AML-193 (cell line): ENCODE measurements around the gene DLG2.
"Not testable (repeated sequence)": the region's sequence is repeated elsewhere in the genome, so short reads cannot be mapped to it uniquely, and the experiment has no call there.

Experiments
- DNase-seq, 2 experiments: peaks; one replicate each; lab custom pipeline; 2025; lab: John Stamatoyannopoulos, UW

The DLG2 gene

DNA sequence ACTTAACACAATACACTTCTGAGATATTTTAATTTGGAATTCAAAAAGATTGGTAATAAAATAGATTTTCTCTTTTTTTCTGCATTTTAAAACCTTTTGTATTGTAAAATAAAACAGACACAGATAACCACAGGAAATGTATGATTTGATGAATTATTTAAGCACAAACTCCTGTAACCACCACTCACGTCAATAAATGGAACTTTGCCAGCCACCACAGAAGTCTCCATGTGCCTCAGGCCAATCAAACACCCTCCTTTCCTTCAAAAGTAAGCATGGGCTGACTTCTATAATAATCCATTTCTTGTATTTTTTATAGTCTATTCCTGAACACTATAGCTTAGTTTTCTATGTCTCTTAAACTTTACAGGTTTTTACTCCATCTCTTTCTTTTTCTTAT lies 721.7 kb downstream of the DLG2 start:
- DNase-seq: no peak

DNA sequence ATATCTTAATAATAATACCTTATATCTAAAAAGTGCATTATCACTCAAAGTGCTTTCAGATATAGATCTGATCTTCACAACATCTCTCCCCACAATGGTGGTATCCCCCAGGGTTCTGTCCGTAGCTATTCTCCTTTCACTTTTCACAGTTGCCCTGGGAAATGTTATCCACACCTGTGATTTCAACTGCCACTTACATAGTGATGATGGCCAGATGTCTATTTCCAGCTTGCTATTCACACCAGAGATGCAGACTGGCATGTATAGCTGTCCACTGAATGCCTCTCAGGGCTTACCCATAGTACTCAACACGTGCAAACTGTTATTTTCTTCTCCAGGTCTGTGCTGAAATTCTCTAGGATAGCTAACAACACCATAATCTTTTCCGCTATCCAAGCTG lies 724.7 kb downstream of the DLG2 start:
- no peak for DNase-seq

DNA sequence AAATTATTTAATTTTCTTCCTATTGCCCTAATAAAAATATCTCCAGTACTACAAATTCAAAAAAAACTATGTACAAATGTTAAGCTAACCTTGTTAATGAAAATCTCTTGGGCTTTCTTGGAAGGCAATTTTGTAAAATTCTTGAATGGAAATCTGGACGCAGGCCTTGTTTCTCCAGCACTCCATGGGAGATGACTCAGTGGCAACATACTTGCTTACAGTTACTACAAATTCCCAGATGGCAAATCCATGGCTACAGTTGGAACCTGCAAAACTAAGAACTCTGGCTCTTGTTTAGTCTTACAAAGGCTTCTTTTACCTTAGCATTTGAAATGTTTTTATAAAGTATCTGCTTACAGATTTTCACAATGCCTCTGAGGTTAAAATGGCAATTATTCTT lies 725.2 kb downstream of the DLG2 start:
- DNase-seq: no peak

DNA sequence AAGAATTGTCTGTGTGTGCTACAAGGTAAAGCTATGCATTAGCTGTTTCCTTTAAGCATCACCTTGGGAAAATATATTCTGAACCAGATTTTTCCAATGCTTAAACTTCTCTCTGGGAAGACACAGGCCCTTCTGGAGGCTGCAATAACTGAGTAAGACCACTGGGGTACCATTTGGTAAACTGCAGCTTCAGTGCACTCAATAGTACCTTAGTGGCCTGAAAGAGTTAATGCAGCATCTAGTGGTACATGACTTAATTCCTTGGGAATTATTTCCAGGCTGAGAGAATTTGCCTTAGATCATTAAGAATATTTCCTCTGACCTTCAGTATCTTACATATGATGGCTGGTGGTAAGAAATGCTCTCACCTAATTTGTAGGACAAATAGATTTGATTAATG lies 727.4 kb downstream of the DLG2 start:
- DNase-seq: no peak

DNA sequence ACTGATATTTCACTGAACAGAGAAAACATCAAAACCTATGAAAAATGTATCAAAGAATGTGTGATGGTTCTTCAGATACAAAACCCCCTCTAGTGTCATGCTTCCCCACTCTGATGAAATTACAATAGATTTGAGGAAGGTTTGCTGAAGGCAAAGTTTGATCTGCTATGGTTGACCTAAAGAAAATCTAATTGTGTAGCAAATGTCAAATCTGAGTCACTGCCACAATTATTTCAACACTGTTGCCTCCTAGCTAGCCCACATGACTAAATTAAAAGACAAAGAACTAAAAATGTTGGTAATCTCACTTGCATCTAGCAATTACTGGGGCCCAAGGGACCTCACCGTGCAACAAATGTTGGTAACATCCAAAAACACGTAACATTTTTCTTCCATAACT lies 728.0 kb downstream of the DLG2 start:
- no peak for DNase-seq

DNA sequence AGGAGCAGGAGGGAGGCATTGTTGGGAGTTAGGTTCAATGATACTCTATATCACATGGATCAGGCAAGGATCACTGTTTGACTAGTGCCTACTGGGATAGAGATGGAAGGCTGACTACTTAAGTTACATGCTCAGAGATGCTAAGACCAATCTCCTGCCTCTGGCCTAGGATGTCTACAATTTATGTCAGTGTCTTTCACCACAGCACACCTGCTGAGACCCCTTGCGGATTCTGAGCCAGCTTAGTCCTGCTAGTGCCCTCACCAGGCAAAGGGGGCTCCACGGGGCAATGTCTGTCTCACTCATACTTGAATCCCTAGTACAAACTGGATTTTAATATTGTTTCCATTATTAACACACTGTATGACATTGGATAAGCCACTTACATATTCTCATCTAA lies 732.5 kb downstream of the DLG2 start:
- DNase-seq: no peak

DNA sequence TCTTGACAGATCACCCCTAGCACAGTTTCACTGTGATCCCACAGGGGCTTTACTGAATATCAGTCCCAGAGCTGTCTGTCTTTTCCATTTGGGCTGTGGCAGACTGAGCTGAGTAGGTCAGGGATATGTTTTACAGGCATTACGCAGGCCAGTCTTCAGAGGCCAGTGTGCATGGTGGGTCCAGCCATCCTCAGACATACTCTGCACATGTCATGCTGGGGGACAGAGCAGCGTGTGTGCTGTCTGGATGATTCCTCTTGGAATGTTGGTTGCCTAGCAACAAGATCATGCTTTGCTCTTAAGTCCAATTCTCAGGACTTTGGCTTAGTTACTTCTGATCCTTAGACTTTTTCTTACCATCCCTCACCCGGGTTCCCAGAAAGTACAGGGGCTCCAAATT lies 736.5 kb downstream of the DLG2 start:
- no peak for DNase-seq

DNA sequence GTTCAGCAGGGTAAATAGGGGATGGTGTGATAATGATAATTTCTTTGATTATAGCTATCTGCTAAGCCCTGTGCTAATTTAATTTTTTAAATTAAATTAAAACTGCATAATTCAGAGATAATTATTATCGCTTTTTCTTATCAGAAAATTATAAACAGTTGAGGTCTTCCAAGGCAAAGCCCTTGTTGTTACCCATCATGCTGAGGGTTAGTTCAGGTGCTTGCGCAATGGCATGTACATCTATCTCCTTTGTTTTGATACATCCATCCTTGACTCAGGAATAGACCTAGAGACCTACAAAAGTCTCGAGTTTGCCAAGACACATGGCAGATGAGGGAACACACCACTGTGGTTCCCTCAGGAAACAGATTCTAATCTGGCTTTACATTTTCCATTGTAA lies 737.6 kb downstream of the DLG2 start:
- no peak for DNase-seq

DNA sequence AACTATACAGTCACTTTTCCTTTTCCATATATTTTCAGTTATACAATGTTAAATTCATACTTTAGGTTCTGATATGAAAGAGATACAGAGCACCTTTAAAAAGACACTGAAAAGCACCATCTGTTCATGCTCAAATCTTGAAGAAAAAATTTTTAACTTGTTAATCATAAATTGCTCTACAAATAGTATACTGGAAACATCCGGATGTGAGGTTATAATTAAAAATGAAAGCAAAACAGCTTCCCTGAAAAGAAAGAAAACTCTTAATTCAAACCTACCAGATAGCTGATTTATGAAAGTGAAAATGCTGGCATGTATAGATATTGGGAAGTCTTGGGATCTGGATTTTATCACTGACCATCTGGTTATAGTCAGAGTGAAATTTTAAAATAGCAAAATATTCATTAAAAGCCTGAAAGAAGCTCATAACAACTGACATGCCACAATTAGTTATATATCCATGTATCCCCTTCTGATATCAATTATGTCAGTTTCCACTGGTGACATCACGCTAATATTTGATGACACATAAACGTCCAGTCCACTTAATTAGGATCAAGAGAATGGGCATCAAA lies 740.0 kb downstream of the DLG2 start:
- no peak for DNase-seq

DNA sequence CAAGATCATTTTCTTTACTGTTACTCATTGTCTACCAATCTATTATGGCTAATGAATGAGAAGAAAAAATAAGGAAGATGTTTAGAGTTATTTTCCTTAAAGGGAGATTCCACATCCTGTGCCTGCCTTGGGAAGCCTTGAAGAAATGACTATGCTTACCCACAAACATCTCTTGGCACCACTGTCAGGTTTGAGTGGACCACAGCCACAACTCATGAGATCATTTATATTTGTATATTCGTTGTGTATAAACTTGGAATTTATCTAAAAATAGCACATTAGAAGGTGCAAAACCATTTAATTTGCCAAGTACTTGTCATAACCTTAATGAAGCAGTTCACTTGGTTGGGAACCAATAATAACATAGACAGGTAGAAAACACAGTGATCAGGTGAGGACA lies 740.8 kb downstream of the DLG2 start:
- DNase-seq: no peak

DNA sequence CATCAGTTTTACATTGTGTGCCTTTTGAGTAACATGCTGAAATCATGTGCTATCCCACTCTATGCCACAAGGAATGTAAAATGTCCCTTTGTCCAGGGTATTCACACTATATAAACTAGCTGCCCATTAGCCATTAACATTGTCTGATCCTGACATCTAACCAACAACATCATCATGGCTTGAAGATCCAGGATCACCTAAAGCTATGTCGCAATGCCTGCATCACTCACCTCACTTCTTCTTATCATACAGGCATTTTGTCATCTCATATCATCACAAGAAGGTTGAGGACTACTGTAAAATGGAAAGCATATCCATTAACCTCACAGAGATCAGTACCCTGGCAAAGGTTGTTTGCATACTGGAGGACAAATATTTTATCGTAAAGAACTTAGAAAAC lies 742.3 kb downstream of the DLG2 start:
- no peak for DNase-seq

DNA sequence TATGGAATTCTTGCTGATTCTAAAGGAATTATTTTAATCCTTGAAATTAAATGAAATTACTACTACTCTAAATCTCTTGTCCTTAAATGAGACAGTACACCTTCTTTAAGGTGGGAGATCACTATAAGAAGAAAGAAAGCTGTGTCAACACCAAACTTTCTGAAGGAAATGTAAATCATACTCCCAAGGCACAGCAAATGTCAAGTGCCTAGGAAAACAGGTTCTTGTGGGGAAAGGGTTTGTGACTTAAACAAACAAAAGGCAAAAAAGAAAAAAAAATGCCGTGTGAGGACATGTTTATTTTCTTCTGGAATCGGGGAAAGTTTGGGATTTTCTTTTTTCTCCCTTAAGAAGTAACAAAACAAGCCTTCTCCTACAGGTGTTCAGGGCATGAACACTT lies 745.1 kb downstream of the DLG2 start:
- no peak for DNase-seq

DNA sequence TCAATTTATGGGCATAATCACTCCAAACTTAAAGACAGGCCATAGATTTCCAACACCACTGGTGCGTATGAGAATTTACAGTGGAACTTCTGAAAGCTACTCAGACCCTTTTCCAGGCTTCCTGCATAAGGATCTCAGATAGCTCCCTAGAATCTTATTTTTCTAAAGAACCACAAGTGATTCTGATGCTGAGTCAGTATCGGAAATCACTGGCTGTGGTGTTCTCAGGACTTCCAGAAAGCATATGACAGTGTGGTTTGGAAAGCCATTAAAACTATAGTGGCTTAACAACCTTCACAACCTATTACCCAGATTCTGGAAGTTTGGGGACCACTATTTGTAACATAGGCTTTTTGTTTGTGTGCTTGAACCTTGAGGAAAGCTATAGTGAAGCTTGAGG lies 756.0 kb downstream of the DLG2 start:
- no peak for DNase-seq

DNA sequence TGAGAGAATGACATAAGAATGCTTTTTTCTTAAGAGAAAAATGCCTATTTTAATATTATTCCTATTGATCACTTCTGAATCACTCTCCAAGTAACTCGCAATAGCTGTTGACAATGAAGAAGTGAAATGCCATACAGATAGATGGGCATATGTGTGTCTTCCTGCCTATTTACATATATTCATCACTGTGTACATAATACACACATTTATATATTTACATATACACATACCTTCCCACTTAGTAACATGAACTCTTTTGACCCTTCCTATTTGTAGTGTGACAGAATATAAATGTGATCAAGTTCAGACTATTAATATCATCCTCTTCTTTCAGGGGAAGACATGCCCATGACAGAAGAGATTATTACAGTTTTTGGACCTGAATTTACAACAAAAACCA lies 756.7 kb downstream of the DLG2 start:
- DNase-seq: no peak

DNA sequence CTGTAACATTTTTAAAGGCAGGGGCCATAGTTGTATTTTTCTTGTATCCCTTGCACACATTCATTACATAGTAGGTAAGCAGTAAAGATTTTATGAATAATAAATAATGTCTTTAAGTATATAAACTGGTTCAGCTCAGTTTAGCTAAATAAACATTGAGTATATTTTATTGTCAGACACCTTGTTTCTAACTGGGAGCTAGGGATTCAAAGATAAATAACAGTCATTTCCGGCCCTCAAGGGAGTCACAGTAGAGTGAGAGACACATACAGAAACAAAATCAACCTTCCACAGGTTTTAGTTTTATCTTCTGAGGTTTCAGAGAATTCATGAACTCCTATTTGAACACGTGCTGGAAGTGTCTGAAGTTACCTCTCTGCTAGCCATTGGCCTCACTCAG lies 760.2 kb downstream of the DLG2 start:
- DNase-seq: no peak

DNA sequence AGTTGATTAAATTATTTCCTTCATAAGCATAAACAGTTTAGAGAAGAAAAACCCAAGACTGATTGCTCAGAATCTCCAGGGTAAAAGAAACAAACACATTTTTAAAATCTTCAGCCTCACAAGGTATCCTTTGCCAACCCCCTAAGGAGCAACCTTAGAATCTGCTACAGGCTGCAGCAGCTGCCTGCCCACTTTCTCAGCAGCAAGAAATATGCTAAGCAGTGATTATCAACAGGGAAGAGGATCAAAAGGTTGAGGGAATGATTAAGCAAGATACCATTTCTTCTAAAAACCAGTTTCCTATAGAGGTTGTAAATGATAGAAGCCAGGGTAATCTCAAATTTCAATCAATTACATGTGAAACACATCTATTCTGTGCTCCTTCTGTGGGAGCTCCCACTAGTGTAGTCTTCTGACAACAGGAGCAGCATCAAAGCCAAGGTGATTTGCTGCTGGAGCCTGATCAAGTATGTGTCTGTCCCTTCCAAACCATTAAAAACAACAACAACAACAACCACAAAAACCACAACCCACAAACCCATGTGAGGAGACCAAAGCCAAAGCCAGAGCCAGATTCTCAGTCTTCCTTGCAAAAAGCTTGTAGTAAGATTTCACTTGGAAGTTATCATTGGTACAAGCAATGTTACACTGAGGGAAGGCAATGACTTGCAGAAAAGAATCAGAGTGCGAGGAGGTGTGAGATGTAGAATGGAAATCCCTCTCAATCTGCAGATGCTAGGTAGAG lies 761.2 kb downstream of the DLG2 start:
- DNase-seq: no peak

DNA sequence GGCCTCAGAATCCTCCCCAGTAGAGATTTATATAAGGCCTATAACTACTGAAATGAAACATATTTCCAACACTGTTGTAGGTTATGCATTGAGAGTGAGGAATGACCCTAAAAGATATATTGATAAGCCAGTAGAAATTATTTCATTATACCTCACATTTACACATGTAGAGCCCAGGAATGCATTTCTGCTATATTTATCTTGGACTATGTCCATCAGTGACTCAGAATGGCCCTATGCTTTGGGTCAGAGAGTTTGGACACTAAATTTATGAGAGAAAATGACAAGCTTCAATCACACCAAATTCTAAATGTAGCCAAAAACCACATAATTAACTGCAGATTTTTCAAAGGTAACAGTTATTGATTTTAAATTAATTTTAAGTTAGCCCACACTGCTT lies 761.9 kb downstream of the DLG2 start:
- DNase-seq: no peak

DNA sequence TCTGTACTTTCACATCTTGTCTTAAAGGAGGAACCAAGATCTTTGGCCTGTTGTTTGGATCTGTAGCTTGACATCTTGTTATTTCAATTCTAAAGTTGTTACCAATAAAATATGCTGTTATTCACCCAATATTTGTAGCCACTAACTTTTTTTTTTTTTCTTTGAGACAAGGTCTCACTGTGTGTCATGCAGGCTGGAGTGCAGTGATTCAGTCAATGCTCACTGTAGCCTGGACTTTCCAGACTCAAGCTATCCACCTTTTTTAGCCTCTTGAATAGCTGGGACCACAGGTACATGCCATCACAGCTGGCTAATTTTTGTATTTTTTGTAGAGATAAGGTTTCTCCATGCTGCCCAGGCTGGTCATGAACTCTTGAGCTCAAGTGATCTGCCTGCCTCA lies 769.4 kb downstream of the DLG2 start:
- no peak for DNase-seq

DNA sequence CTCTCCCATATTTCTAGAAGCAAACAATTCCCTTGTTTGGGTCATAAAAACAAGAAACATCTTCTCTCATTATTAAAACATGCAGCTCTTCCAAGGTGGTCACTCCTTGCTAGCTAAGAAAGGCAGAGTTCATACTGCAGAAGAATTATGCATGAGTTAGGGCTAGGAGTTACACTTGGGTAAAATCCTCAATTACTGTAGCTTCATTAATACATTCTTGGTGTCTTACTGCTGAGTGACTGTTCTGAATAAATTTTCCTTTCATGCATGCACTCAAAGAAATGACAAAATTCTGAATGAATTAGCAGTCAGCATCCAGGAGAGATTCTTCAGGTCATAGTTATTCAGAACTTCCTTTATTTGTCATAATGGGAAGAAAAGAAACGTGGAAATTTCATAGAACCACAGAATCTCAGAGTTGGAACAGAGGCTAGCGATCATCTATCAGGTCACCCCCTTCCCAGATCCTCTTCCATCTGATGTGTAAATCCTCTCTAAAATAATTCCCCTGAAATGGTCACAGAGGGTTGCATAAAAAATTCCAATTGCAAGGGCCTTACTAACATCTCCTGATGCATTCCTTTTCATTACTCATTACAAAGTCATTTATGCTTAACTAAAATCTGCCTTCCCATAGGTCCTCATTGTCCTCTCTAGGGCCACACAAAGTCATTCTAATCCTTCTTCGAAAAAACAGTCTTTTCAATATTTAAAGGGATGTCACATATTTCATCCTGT lies 771.5 kb downstream of the DLG2 start:
- DNase-seq: no peak

DNA sequence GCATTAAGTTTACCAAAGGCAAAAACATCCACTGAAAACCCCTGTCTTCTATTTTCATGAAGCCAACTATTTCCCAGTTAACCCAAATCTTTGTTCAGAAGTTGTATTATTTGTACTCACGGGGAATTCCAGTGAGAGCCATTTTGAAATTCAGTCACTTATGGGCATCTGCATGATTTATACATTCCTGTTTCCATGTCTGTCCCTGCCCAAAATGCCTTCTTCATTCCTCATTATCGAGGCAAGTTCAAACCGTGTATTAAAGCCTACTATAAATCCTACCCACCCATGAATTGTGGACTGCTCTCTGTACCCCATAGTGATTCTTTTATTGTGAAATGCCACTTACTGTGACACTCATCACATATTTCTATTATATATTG lies 772.7 kb downstream of the DLG2 start:
- no peak for DNase-seq

DNA sequence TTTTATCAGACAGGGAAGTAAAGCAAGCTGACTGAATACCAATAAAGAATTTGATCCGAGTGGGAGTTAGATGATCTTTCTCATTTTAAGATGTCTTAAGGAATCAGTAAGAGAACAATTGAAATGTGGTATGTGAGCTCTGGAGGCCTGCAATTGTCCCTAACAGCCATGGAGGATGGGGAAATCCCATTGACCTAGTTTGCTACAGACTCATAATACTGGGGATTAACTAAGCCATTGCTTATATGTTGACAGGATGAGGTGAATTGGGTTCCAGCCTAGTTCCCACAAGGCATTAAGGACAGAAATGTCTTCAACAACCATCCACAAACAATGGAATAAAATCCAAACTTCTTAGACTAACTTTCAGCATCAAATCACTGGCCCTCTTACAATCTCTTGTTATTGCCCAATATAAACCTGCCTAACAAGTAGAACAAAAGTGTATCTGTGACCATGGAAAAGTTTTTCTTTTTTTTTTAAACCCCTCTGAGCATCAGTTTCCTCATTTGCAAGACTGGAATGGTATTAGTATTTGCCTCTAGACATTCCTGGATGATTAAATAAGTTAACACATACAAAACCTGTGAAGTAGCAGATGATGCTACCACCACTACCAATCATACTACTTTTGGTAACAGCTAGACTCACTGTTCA lies 773.2 kb downstream of the DLG2 start:
- DNase-seq: no peak

DNA sequence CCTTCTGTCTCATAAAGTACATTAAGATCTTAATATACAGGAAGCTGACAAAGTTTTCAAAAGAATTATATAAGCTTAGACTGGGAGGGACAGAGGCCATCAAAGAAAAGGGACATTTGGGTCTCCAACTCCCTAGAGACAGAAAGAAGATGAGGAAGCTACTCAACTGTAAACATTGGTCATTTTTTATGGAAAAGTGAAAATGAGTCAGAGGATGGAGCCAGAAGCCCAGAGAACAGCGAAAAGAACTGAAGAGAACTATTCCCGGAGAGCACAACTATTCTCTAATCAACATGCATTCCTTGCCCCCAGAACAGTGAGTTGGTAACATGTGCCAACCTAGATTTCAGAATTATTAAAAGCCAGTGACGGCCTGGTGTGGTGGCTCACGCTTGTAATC lies 779.3 kb downstream of the DLG2 start:
- no peak for DNase-seq

DNA sequence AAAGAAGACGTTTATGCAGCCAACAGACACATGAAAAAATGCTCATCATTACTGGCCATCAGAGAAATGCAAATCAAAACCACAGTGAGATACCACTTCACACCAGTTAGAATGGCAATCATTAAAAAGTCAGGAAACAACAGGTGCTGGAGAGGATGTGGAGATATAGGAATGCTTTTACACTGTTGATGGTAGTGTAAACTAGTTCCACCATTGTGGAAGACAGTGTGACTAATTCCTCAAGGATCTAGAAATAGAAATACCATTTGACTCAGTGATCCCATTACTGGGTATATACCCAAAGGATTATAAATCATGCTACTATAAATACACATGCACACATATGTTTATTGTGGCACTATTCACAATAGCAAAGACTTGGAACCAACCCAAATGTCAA lies 786.9 kb downstream of the DLG2 start:
- DNase-seq: not testable (repeated sequence)
